ENCODE measurements around the gene GUCY2F. TPM values are rescaled to one million over a fixed set of nuclear protein-coding genes. Genes with fewer than 3 reads are reported as not detected.

The GUCY2F gene
- total RNA-seq, 2 experiments from 2014 or later = not detected

GRCh38 chrX:109345856-109346255 lies 136.0 kb downstream of the GUCY2F start:
- CTCF ChIA-PET = no interaction called here
- POLR2A ChIA-PET = no interaction called here

- POLR2A ChIA-PET = no interaction called here
- CTCF ChIA-PET = no interaction called here
These were observed 137.2 kb downstream of the GUCY2F start for GRCh38 chrX:109344678-109345077.

- CTCF ChIA-PET = no interaction called here
- POLR2A ChIA-PET = no interaction called here
These were observed 137.8 kb downstream of the GUCY2F start for GRCh38 chrX:109344101-109344500.

GRCh38 chrX:109343671-109344070 lies 138.2 kb downstream of the GUCY2F start:
- POLR2A ChIA-PET = no interaction called here
- CTCF ChIA-PET = no interaction called here

GRCh38 chrX:109336141-109336540 lies 145.7 kb downstream of the GUCY2F start:
- CTCF ChIA-PET = no interaction called here

GRCh38 chrX:109327251-109327650 lies 154.6 kb downstream of the GUCY2F start:
- POLR2A ChIA-PET = no interaction called here
- CTCF ChIA-PET = no interaction called here

More at GRCh38 chrX:109336141-109336540, 145.7 kb downstream of the GUCY2F start:
- POLR2A ChIA-PET = no interaction called here

Other genes starting within 250 kb of the GUCY2F start
- gene NXT2, start 54.8 kb upstream of the GUCY2F start, total RNA-seq = 10 to 100 TPM; 12.4 to 13.1 TPM
- gene KCNE5, start 143.1 kb upstream of the GUCY2F start, total RNA-seq = under 1 TPM; 0.42 to 0.71 TPM